ENCODE measurements around the gene KAZN.

Gene KAZN

GRCh38 chr1:15012822-15013221, 414.3 kb downstream of the KAZN start:
- Histone ChIP-seq H3K27ac (ENCODE audit: low read depth in 2 of 2, low read length in 2 of 2) (no peak overlapping the region), H3K4me1 (ENCODE audit: control insufficient read depth in 2 of 2, insufficient read depth in 2 of 2, low read length in 2 of 2) (no peaks in the 10 kb centered on the region), H3K36me3 (ENCODE audit: control insufficient read depth in 2 of 2, insufficient read depth in 2 of 2, low read length in 2 of 2) (no peaks in the 10 kb centered on the region), H3K4me3 (ENCODE audit: low read length in 2 of 2) (no peak overlapping the region), H3K9ac (ENCODE audit: low read depth in 1 of 2, low read length in 2 of 2) (no peak overlapping the region), H3K27me3 (ENCODE audit: control insufficient read depth in 2 of 2, insufficient read depth in 2 of 2, low read length in 2 of 2) (peaks cover 0 to 1% of the 10 kb centered on the region in 2 donors), H3K9me3 (ENCODE audit: control insufficient read depth in 2 of 2, low read length in 2 of 2) (no peaks in the 10 kb centered on the region)

- Histone ChIP-seq H3K9ac (ENCODE audit: low read depth in 1 of 2, low read length in 2 of 2) (no peak overlapping the region), H3K4me3 (ENCODE audit: low read length in 2 of 2) (no peak overlapping the region), H3K36me3 (ENCODE audit: control insufficient read depth in 2 of 2, insufficient read depth in 2 of 2, low read length in 2 of 2) (no peaks in the 10 kb centered on the region), H3K4me1 (ENCODE audit: control insufficient read depth in 2 of 2, insufficient read depth in 2 of 2, low read length in 2 of 2) (no peaks in the 10 kb centered on the region), H3K9me3 (ENCODE audit: control insufficient read depth in 2 of 2, low read length in 2 of 2) (no peaks in the 10 kb centered on the region), H3K27ac (ENCODE audit: low read depth in 2 of 2, low read length in 2 of 2) (no peak overlapping the region), H3K27me3 (ENCODE audit: control insufficient read depth in 2 of 2, insufficient read depth in 2 of 2, low read length in 2 of 2) (peaks cover 0 to 1% of the 10 kb centered on the region in 2 donors)
Measured at GRCh38 chr1:15013767-15014166, 415.3 kb downstream of the KAZN start.

GRCh38 chr1:15014516-15014915, 416.0 kb downstream of the KAZN start:
- no peaks in the 10 kb centered on the region for H3K4me1 ChIP-seq (ENCODE audit: control insufficient read depth in 2 of 2, insufficient read depth in 2 of 2, low read length in 2 of 2)

GRCh38 chr1:15016001-15016400, 417.5 kb downstream of the KAZN start:
- Histone ChIP-seq H3K27me3 (ENCODE audit: control insufficient read depth in 2 of 2, insufficient read depth in 2 of 2, low read length in 2 of 2) (peaks cover 0 to 1% of the 10 kb centered on the region in 2 donors), H3K4me1 (ENCODE audit: control insufficient read depth in 2 of 2, insufficient read depth in 2 of 2, low read length in 2 of 2) (no peaks in the 10 kb centered on the region), H3K9ac (ENCODE audit: low read depth in 1 of 2, low read length in 2 of 2) (no peak overlapping the region), H3K27ac (ENCODE audit: low read depth in 2 of 2, low read length in 2 of 2) (no peak overlapping the region), H3K4me3 (ENCODE audit: low read length in 2 of 2) (no peak overlapping the region), H3K9me3 (ENCODE audit: control insufficient read depth in 2 of 2, low read length in 2 of 2) (no peaks in the 10 kb centered on the region), H3K36me3 (ENCODE audit: control insufficient read depth in 2 of 2, insufficient read depth in 2 of 2, low read length in 2 of 2) (no peaks in the 10 kb centered on the region)

More at GRCh38 chr1:15014516-15014915, 416.0 kb downstream of the KAZN start:
- Histone ChIP-seq H3K27ac (ENCODE audit: low read depth in 2 of 2, low read length in 2 of 2) (no peak overlapping the region), H3K36me3 (ENCODE audit: control insufficient read depth in 2 of 2, insufficient read depth in 2 of 2, low read length in 2 of 2) (no peaks in the 10 kb centered on the region), H3K27me3 (ENCODE audit: control insufficient read depth in 2 of 2, insufficient read depth in 2 of 2, low read length in 2 of 2) (peaks cover 0 to 1% of the 10 kb centered on the region in 2 donors), H3K9ac (ENCODE audit: low read depth in 1 of 2, low read length in 2 of 2) (no peak overlapping the region), H3K4me3 (ENCODE audit: low read length in 2 of 2) (no peak overlapping the region), H3K9me3 (ENCODE audit: control insufficient read depth in 2 of 2, low read length in 2 of 2) (no peaks in the 10 kb centered on the region)

GRCh38 chr1:15016526-15016925, 418.0 kb downstream of the KAZN start:
- no peak overlapping the region for H3K9ac ChIP-seq (ENCODE audit: low read depth in 1 of 2, low read length in 2 of 2)

GRCh38 chr1:15017120-15017519, 418.6 kb downstream of the KAZN start:
- no peak overlapping the region for H3K27ac ChIP-seq (ENCODE audit: low read depth in 2 of 2, low read length in 2 of 2)
- H3K9ac ChIP-seq (ENCODE audit: low read depth in 1 of 2, low read length in 2 of 2): no peak overlapping the region
- H3K4me3 ChIP-seq (ENCODE audit: low read length in 2 of 2): no peak overlapping the region

More at GRCh38 chr1:15016526-15016925, 418.0 kb downstream of the KAZN start:
- no peaks in the 10 kb centered on the region for H3K9me3 ChIP-seq (ENCODE audit: control insufficient read depth in 2 of 2, low read length in 2 of 2)
- no peak overlapping the region for H3K27ac ChIP-seq (ENCODE audit: low read depth in 2 of 2, low read length in 2 of 2)
- no peaks in the 10 kb centered on the region for H3K27me3 ChIP-seq (ENCODE audit: control insufficient read depth in 2 of 2, insufficient read depth in 2 of 2, low read length in 2 of 2)
- no peaks in the 10 kb centered on the region for H3K36me3 ChIP-seq (ENCODE audit: control insufficient read depth in 2 of 2, insufficient read depth in 2 of 2, low read length in 2 of 2)
- H3K4me3 ChIP-seq (ENCODE audit: low read length in 2 of 2): no peak overlapping the region
- H3K4me1 ChIP-seq (ENCODE audit: control insufficient read depth in 2 of 2, insufficient read depth in 2 of 2, low read length in 2 of 2): peaks cover 0 to 2% of the 10 kb centered on the region in 2 donors

GRCh38 chr1:15018767-15019166, 420.3 kb downstream of the KAZN start:
- Histone ChIP-seq H3K27ac (ENCODE audit: low read depth in 2 of 2, low read length in 2 of 2) (no peak overlapping the region), H3K4me3 (ENCODE audit: low read length in 2 of 2) (no peak overlapping the region), H3K9ac (ENCODE audit: low read depth in 1 of 2, low read length in 2 of 2) (no peak overlapping the region), H3K36me3 (ENCODE audit: control insufficient read depth in 2 of 2, insufficient read depth in 2 of 2, low read length in 2 of 2) (no peaks in the 10 kb centered on the region), H3K9me3 (ENCODE audit: control insufficient read depth in 2 of 2, low read length in 2 of 2) (no peaks in the 10 kb centered on the region), H3K4me1 (ENCODE audit: control insufficient read depth in 2 of 2, insufficient read depth in 2 of 2, low read length in 2 of 2) (peaks cover 0 to 2% of the 10 kb centered on the region in 2 donors), H3K27me3 (ENCODE audit: control insufficient read depth in 2 of 2, insufficient read depth in 2 of 2, low read length in 2 of 2) (no peaks in the 10 kb centered on the region)

More at GRCh38 chr1:15017120-15017519, 418.6 kb downstream of the KAZN start:
- Histone ChIP-seq H3K4me1 (ENCODE audit: control insufficient read depth in 2 of 2, insufficient read depth in 2 of 2, low read length in 2 of 2) (peaks cover 0 to 2% of the 10 kb centered on the region in 2 donors), H3K9me3 (ENCODE audit: control insufficient read depth in 2 of 2, low read length in 2 of 2) (no peaks in the 10 kb centered on the region), H3K36me3 (ENCODE audit: control insufficient read depth in 2 of 2, insufficient read depth in 2 of 2, low read length in 2 of 2) (no peaks in the 10 kb centered on the region), H3K27me3 (ENCODE audit: control insufficient read depth in 2 of 2, insufficient read depth in 2 of 2, low read length in 2 of 2) (no peaks in the 10 kb centered on the region)

GRCh38 chr1:15020943-15021745, 422.7 kb downstream of the KAZN start:
- peaks cover 0 to 8% of the 10 kb centered on the region in 2 donors for H3K4me1 ChIP-seq (ENCODE audit: control insufficient read depth in 2 of 2, insufficient read depth in 2 of 2, low read length in 2 of 2)
- H3K27ac ChIP-seq (ENCODE audit: low read depth in 2 of 2, low read length in 2 of 2): no peak overlapping the region
- no peak overlapping the region for H3K9ac ChIP-seq (ENCODE audit: low read depth in 1 of 2, low read length in 2 of 2)
- no peak overlapping the region for H3K4me3 ChIP-seq (ENCODE audit: low read length in 2 of 2)
- no peaks in the 10 kb centered on the region for H3K36me3 ChIP-seq (ENCODE audit: control insufficient read depth in 2 of 2, insufficient read depth in 2 of 2, low read length in 2 of 2)
- H3K27me3 ChIP-seq (ENCODE audit: control insufficient read depth in 2 of 2, insufficient read depth in 2 of 2, low read length in 2 of 2): no peaks in the 10 kb centered on the region
- no peaks in the 10 kb centered on the region for H3K9me3 ChIP-seq (ENCODE audit: control insufficient read depth in 2 of 2, low read length in 2 of 2)

GRCh38 chr1:15022048-15022447, 423.6 kb downstream of the KAZN start:
- no peak overlapping the region for H3K4me3 ChIP-seq (ENCODE audit: low read length in 2 of 2)
- no peaks in the 10 kb centered on the region for H3K27me3 ChIP-seq (ENCODE audit: control insufficient read depth in 2 of 2, insufficient read depth in 2 of 2, low read length in 2 of 2)
- H3K4me1 ChIP-seq (ENCODE audit: control insufficient read depth in 2 of 2, insufficient read depth in 2 of 2, low read length in 2 of 2): peaks cover 0 to 11% of the 10 kb centered on the region in 2 donors
- H3K36me3 ChIP-seq (ENCODE audit: control insufficient read depth in 2 of 2, insufficient read depth in 2 of 2, low read length in 2 of 2): no peaks in the 10 kb centered on the region
- H3K9ac ChIP-seq (ENCODE audit: low read depth in 1 of 2, low read length in 2 of 2): no peak overlapping the region
- no peaks in the 10 kb centered on the region for H3K9me3 ChIP-seq (ENCODE audit: control insufficient read depth in 2 of 2, low read length in 2 of 2)
- H3K27ac ChIP-seq (ENCODE audit: low read depth in 2 of 2, low read length in 2 of 2): no peak overlapping the region

- Histone ChIP-seq H3K27me3 (ENCODE audit: control insufficient read depth in 2 of 2, insufficient read depth in 2 of 2, low read length in 2 of 2) (no peaks in the 10 kb centered on the region), H3K9ac (ENCODE audit: low read depth in 1 of 2, low read length in 2 of 2) (no peak overlapping the region), H3K36me3 (ENCODE audit: control insufficient read depth in 2 of 2, insufficient read depth in 2 of 2, low read length in 2 of 2) (no peaks in the 10 kb centered on the region), H3K4me1 (ENCODE audit: control insufficient read depth in 2 of 2, insufficient read depth in 2 of 2, low read length in 2 of 2) (peaks cover 6 to 11% of the 10 kb centered on the region in 2 donors), H3K4me3 (ENCODE audit: low read length in 2 of 2) (no peak overlapping the region), H3K9me3 (ENCODE audit: control insufficient read depth in 2 of 2, low read length in 2 of 2) (no peaks in the 10 kb centered on the region), H3K27ac (ENCODE audit: low read depth in 2 of 2, low read length in 2 of 2) (no peak overlapping the region)
Measured at GRCh38 chr1:15023205-15023604, 424.7 kb downstream of the KAZN start.
